Body of pancreas (tissue), 4 donors: ENCODE measurements around the gene SUPT3H.

ENCODE experiments used
- CTCF ChIP-seq, 7 experiments: fragments of 450-650 bp in 4 of 7; fragments of 200-600 bp in 3 of 7; sonication (generic) in 3 of 7; IDR thresholded peaks; one replicate each; pipeline ENCODE4 v1.5.1; 2016 to 2019; ENCODE audit warnings: antibody characterized with exemption in 7 of 7
- POLR2A ChIP-seq, 3 donors: fragments of 450-650 bp; IDR thresholded peaks; one replicate each; pipeline ENCODE4 v1.6.1; 2016; ENCODE audit warnings: antibody characterized with exemption in 3 of 3, mild to moderate bottlenecking in 2 of 3

GRCh38 chr6:45184040-45184439, 193.7 kb downstream of the SUPT3H start:
- TF ChIP-seq CTCF (IDR thresholded peaks at IDR 0.05) = no peak
- no peak for TF ChIP-seq POLR2A (IDR thresholded peaks at IDR 0.05)
